ENCODE measurements around the gene COG4.
"Not testable (repeated sequence)": the region's sequence is repeated elsewhere in the genome, so short reads cannot be mapped to it uniquely, and the experiment has no call there.

The COG4 gene

DNA sequence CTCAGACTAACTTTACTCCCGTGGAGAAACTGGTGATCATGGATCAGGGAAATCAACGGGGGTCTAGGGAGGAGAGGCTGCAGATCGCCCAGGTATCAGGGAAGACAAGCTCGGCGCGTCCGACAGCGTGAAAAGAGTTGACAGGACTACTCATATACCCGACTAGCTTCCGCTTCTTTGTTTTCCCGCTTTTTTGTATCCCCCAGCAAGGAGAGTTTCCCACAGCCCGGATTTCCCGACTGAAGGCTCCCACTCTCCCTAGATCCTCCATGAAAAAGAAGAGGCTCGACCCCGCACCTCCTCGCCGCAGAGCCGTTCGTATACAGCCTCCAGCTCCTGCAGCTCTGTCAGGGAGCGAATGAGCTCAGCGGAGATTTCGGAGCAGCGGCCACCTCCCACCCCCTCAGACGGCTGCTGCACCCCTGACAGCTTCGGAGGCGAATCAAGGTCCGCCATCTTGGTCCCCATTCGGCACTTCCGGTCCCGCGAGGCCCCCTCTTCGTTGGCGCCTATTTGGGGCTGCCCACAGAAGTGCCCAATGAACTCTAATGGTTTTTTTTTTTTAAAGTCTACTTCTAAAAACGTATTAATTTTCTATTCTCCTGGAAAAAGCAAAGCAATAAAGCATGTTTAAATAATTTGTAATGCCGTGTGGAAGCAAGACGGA lies at the start of gene COG4:
Gene COG4, minus strand, starts transcription at position 479 of the 667 bp plus-strand sequence. Its CDS starts 11 bp downstream, at position 468.
- FAIRE-seq: no peak

- no peak for FAIRE-seq
These were observed 49.5 kb upstream of the COG4 start for GRCh38 chr16:70572926-70573270.

DNA sequence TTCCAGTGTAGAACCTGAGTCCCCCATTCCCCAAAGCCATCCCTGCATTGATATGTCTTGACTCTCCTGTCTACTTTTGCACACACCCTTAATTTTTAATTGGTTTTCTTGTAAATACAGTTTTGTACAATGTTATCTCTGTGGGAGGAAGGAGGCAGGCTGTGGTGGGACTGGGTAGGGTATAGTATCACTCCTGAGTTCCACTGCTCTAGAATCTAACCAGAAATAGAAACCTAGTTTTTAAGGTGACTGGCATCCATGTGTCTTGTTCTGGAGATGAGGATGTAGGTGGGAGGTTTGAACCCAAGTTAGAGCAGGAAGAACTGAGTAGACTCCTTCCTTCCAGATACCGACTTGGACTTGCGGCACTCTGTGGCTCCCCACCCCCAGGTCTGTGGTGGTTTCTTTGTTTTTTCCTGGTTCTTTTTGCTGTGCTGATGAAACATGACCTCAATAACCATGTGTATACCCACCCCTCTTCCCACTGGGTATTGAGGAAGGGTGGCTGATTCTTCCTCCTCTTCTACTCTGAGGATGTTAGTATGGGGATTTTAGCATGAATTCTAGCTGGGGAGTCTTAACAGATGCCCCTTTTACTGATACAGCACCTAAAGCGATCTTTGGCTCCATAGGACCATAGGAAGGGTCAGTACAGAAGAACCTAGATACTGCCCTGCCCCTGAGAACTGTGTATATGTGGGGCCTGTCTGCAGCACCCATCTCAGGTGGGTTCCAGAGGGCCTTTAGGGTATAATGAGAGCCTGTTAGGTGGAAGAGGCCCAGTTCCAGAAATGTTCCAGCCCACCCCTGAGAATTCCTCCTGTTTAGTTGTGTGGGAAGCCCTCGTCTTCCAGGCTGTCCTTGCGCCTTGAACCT lies 48.9 kb upstream of the COG4 start:
- no peak for FAIRE-seq

DNA sequence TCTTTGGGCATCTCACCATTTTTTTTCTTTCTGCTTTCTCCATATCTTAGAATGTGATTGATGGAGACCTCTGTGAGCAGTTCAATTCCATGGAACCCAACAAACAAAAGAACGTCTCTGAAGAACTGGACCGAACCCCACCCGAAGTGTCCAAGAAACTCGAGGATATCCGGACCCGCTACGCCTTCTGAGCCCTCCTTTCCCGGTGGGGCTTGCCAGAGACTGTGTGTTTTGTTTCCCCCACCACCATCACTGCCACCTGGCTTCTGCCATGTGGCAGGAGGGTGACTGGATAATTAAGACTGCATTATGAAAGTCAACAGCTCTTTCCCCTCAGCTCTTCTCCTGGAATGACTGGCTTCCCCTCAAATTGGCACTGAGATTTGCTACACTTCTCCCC lies 48.3 kb upstream of the COG4 start:
- no peak for FAIRE-seq

- no peak for FAIRE-seq
These were observed 47.7 kb upstream of the COG4 start for GRCh38 chr16:70570967-70571570.

- no peak for FAIRE-seq
These were observed 46.4 kb upstream of the COG4 start for GRCh38 chr16:70569752-70570151.

GRCh38 chr16:70568601-70569237 lies 45.4 kb upstream of the COG4 start:
- FAIRE-seq: no peak

- no peak for FAIRE-seq
These were observed 41.7 kb upstream of the COG4 start for GRCh38 chr16:70565053-70565452.

DNA sequence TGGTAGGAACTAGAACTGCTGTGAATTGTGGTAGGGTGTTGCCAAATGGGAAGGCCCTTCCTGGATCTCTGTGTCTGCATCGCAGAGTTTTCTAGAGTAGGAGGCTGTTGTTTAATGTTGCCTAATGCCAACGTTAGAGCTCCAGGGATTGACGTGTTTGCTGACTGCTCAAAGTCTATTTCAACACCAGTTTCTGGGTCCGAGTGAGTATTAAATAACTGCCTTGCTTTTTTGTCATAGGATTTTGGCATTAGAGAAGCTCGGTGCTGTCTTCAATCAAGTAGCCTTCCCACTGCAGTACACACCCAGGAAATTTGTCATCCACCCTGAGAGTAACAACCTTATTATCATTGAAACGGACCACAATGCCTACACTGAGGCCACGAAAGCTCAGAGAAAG lies 40.3 kb upstream of the COG4 start:
- FAIRE-seq: no peak

GRCh38 chr16:70561623-70562022 lies 38.3 kb upstream of the COG4 start:
- no peak for FAIRE-seq

GRCh38 chr16:70556063-70556462 lies 32.7 kb upstream of the COG4 start:
- FAIRE-seq: no peak

- no peak for FAIRE-seq
These were observed 30.3 kb upstream of the COG4 start for GRCh38 chr16:70553645-70554044.

- FAIRE-seq: no peak
These were observed 29.3 kb upstream of the COG4 start for GRCh38 chr16:70552675-70553074.

DNA sequence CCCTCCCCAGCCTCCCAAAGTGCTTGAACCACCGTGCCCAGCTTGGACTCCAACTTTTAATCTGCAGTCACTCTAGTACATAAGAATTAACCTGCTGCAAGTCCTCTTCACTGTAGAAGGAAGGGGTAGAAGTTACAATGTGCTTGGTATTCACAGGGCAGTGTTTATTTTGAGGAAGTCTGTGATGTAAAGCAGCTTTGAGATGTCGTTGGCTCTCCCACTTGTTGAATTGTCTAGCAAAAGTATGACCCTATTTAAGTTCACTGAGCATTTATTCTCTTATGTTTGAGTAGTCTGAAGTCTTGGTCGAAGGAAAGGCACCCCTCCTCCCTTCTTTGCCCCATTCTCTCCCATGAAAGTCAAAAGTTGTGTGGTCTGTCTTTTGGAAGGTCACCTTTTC lies 28.4 kb upstream of the COG4 start:
- FAIRE-seq: no peak

DNA sequence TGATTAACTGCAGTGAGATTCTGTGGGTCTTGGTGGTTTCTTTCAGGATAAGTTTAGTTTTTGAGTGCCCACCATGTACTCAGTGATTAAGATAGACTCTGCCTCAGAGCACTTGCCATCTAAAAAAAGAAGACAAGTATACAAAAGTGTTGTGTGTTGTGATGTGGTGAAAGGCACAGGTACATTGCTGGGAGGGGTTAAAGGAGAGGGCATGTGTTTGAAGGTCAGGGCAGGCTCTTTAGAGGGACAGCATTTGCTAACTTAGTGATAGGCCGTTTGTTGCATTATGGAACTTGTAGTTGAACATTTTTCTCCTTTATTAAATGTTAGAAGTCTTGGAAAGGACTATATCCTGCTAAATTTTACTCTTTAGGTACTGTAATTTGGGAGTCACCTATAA lies 26.7 kb upstream of the COG4 start:
- no peak for FAIRE-seq

DNA sequence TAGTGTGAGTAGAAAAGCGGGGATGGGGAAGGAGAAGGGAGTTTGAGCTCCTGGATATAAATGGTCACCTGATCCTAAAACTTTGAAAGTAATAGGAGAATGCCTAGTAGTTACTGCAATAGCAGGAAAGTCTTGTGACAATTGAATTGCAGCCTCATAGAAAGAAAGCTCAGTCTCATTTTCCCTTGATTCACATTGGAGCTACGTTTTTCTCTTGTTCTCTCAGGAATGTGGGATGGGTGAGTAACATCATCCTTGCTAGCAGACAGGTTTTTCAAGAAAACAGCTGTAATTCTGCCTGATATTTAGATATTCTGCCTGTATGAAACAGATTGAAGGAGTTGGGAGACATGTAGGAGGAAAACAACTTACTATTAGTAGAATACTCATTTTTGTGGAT lies 25.6 kb upstream of the COG4 start:
- FAIRE-seq: no peak

DNA sequence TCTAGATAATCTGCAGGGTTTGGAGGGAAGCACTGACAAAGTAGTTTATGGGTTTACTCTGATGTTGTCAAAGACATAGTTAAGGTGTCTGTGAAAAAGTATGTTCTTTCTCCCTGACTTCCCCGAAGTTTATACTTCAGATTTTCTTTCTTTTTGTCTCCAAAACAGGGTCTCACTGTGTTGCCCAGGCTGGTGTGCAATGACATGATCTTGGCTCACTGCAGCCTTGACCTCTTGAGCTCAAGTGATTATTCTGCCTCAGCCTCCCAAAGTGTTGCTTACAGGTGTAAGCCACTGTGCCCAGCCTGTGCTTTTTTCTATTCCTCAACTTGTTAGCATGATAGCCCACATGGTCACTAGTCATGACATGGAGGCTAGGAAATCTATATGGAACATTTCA lies 21.2 kb upstream of the COG4 start:
- FAIRE-seq: no peak

GRCh38 chr16:70540994-70541393 lies 17.6 kb upstream of the COG4 start:
- FAIRE-seq: no peak

DNA sequence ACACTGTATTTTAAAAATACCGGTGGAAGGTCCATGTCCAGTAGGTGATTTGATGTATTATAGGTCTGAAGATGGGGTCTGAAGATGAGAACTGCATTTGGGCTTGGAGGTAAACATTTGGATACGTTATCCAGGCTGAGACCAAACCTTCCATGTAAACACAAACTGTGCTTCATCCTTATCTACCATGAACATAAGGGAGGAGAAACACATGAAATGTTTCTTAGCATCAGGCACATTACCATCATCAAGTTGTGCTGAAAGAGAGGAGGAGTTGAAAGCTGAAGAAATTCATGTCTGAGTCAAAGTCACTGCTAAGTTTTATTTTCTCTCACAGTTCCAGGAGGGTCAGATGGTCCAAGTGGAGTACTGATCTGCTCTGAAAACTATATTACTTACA lies 11.6 kb upstream of the COG4 start:
- FAIRE-seq: no peak

DNA sequence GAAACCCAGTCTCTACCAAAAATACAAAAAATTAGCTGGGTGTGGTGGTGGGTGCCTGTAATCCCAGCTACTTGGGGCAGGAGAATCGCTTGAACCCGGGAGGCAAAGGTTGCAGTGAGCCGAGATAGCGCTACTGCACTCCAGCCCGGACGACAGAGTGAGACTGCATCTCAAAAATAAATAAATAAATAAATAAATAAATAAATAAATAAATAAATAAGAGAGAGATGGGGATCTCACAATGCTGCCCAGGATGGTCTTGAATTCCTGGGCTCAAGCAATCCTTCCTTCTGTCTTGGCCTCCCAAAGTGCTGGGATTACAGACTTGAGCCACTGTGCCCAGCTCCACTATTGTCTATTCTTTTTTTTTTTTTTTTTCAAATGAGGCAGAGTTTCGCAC lies 6.6 kb upstream of the COG4 start:
- FAIRE-seq: not testable (repeated sequence)

GRCh38 chr16:70529051-70529777 lies 5.9 kb upstream of the COG4 start:
- no peak for FAIRE-seq

GRCh38 chr16:70527315-70527996 lies 4.1 kb upstream of the COG4 start:
- FAIRE-seq: no peak

Data from colon (tissue), 2 donors.